AG09319 (cell line): ENCODE measurements around the gene SYTL5.

ENCODE experiments used
- DNase-seq: peaks from one replicate; pipeline ENCODE4 v3.0.0-alpha.2; 2010; ENCODE audit warnings: low read depth; ENCODE audit errors: extremely low read depth
- CTCF ChIP-seq: IDR thresholded peaks from 2 replicates; pipeline ENCODE4 v1.5.1; 2011; ENCODE audit warnings: low read depth, mild to moderate bottlenecking, inconsistent platforms, low read length, moderate library complexity

SYTL5 gene

GRCh38 chrX:38069991-38070390, 63.6 kb downstream of the SYTL5 start:
- TF ChIP-seq CTCF: no peak

GRCh38 chrX:38079463-38079862, 73.1 kb downstream of the SYTL5 start:
- DNase-seq: no peak
- no peak for TF ChIP-seq CTCF

More at GRCh38 chrX:38069991-38070390, 63.6 kb downstream of the SYTL5 start:
- no peak for DNase-seq

- no peak for TF ChIP-seq CTCF
- no peak for DNase-seq
Observed at GRCh38 chrX:38080808-38081207, 74.5 kb downstream of the SYTL5 start.

GRCh38 chrX:38081909-38082308, 75.6 kb downstream of the SYTL5 start:
- TF ChIP-seq CTCF: no peak
- no peak for DNase-seq

GRCh38 chrX:38082309-38082708, 76.0 kb downstream of the SYTL5 start:
- no peak for TF ChIP-seq CTCF
- no peak for DNase-seq

- no peak for TF ChIP-seq CTCF
- DNase-seq: no peak
Observed at GRCh38 chrX:38085813-38086212, 79.5 kb downstream of the SYTL5 start.

GRCh38 chrX:38086451-38087215, 80.3 kb downstream of the SYTL5 start:
- no peak for TF ChIP-seq CTCF
- DNase-seq: no peak
